ENCODE measurements around the gene RIMBP2.

RIMBP2 gene

DNA sequence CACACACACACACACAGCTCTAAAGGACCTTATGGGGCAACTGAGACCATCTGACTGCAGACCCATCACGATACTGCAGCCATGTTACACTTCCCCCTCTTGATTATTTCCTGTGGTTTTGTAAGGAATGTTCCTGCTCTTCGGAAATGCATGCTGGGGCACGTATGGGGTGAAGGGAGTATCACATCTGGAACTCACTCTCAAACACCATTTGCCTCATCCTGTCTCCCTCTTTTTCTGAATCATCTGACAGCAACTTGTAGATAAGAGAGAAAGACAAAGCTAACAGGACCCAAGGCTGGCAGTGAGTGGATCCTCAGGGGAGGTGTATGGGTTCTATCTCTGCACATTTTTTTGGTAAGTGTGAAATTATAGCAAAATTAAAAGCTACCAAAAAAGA lies 50.3 kb downstream of the RIMBP2 start:
- no peaks in the 10 kb centered on the region for H3K4me1 ChIP-seq (ENCODE audit: low read depth, poor library complexity, severe bottlenecking)
- no peak overlapping the region for H3K27ac ChIP-seq
- no peak overlapping the region for H3K9ac ChIP-seq
- no peak overlapping the region for H3K4me3 ChIP-seq (IDR thresholded peaks at IDR 0.05; ENCODE audit: insufficient read depth, low read depth, low read length)
- no peak overlapping the region for H3K4me2 ChIP-seq
- TF ChIP-seq, protein P1, sequence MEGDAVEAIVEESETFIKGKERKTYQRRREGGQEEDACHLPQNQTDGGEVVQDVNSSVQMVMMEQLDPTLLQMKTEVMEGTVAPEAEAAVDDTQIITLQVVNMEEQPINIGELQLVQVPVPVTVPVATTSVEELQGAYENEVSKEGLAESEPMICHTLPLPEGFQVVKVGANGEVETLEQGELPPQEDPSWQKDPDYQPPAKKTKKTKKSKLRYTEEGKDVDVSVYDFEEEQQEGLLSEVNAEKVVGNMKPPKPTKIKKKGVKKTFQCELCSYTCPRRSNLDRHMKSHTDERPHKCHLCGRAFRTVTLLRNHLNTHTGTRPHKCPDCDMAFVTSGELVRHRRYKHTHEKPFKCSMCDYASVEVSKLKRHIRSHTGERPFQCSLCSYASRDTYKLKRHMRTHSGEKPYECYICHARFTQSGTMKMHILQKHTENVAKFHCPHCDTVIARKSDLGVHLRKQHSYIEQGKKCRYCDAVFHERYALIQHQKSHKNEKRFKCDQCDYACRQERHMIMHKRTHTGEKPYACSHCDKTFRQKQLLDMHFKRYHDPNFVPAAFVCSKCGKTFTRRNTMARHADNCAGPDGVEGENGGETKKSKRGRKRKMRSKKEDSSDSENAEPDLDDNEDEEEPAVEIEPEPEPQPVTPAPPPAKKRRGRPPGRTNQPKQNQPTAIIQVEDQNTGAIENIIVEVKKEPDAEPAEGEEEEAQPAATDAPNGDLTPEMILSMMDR (conservative IDR thresholded peaks at IDR 0.05; ENCODE audit: low read depth, low read length) = no peak
- H3K36me3 ChIP-seq (ENCODE audit: insufficient read depth) = no peaks in the 10 kb centered on the region
- no peaks in the 10 kb centered on the region for H3K79me2 ChIP-seq (ENCODE audit: insufficient read depth, low read depth)
- no peak overlapping the region for H2AFZ ChIP-seq (ENCODE audit: low read depth)
- no peaks in the 10 kb centered on the region for H4K20me1 ChIP-seq (ENCODE audit: insufficient read depth)
- H3K27me3 ChIP-seq (ENCODE audit: insufficient read depth, low read depth) = no peaks in the 10 kb centered on the region

DNA sequence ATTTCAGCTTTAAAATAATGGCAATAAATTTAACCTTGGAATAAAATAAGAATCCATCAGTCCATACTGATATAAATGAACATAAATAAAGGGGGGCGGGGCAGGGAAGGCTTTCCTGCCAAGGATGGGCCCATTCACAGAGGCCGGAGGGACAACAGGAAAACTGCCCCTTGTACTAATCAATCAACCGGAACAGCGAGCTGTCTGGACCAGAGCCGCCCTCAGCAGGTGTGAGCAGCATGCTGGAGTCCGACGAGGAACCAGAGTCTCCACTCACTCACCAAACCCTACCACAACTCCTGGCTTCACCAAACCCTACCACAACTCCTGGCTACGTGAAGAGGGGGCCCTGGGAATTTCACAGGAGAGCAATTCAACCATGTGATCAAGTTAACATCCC lies 51.3 kb downstream of the RIMBP2 start:
- H3K79me2 ChIP-seq (ENCODE audit: insufficient read depth, low read depth) = no peaks in the 10 kb centered on the region
- H3K9ac ChIP-seq = no peak overlapping the region
- H3K27me3 ChIP-seq (ENCODE audit: insufficient read depth, low read depth) = no peaks in the 10 kb centered on the region
- no peak overlapping the region for H2AFZ ChIP-seq (ENCODE audit: low read depth)
- H3K27ac ChIP-seq = no peak overlapping the region
- no peak overlapping the region for H3K4me2 ChIP-seq
- no peaks in the 10 kb centered on the region for H3K4me1 ChIP-seq (ENCODE audit: low read depth, poor library complexity, severe bottlenecking)
- TF ChIP-seq, protein P1 (conservative IDR thresholded peaks at IDR 0.05; ENCODE audit: low read depth, low read length) = no peak
- H3K36me3 ChIP-seq (ENCODE audit: insufficient read depth) = no peaks in the 10 kb centered on the region
- H4K20me1 ChIP-seq (ENCODE audit: insufficient read depth) = no peaks in the 10 kb centered on the region
- no peak overlapping the region for H3K4me3 ChIP-seq (IDR thresholded peaks at IDR 0.05; ENCODE audit: insufficient read depth, low read depth, low read length)

DNA sequence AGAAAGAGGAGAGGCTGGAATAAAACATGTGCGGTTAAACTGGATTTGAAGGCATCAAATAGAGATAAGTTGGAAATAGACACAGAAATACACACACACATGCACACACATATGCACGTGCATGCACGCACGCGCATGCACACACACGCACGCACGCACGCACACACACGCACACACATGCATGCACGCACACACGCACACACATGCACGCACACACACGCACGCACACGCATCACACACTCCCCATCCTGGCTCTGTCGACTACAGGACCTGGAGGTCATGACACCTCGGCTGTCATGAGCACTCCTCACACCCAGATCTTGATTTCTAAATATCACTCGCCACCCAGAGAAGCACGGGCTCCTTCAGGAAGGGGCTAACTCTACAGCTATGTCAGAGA lies 51.8 kb downstream of the RIMBP2 start:
- TF ChIP-seq, protein P1 (conservative IDR thresholded peaks at IDR 0.05; ENCODE audit: low read depth, low read length) = no peak
- Histone ChIP-seq H3K27me3 (ENCODE audit: insufficient read depth, low read depth) (no peaks in the 10 kb centered on the region), H3K27ac (no peak overlapping the region), H3K4me3 (IDR thresholded peaks at IDR 0.05; ENCODE audit: insufficient read depth, low read depth, low read length) (no peak overlapping the region), H3K4me2 (no peak overlapping the region), H2AFZ (ENCODE audit: low read depth) (no peak overlapping the region), H3K79me2 (ENCODE audit: insufficient read depth, low read depth) (no peaks in the 10 kb centered on the region), H3K36me3 (ENCODE audit: insufficient read depth) (no peaks in the 10 kb centered on the region), H4K20me1 (ENCODE audit: insufficient read depth) (no peaks in the 10 kb centered on the region), H3K9ac (no peak overlapping the region), H3K4me1 (ENCODE audit: low read depth, poor library complexity, severe bottlenecking) (no peaks in the 10 kb centered on the region)

DNA sequence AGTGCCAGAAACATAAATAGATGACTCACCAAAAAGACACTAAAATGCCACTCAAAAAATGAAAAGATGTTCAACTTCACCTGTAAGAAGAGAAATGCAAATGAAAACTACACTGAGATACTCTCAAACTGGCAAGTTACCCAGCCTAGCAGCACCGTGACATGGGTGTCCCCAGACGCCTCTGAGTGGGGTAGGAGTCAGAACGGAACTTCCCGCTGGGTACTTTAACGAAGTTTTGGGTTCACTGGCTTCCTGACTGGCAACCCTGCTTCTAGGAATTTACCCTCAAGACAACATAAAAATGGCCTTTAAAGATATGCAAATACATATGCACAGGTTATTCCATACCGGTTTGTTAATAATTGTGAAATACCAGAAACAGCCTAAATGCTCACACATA lies 52.6 kb downstream of the RIMBP2 start:
- H4K20me1 ChIP-seq (ENCODE audit: insufficient read depth) = no peaks in the 10 kb centered on the region

More for the DNA sequence above, 52.6 kb downstream of the RIMBP2 start:
- Histone ChIP-seq H3K27me3 (ENCODE audit: insufficient read depth, low read depth) (no peaks in the 10 kb centered on the region), H3K9ac (no peak overlapping the region), H3K79me2 (ENCODE audit: insufficient read depth, low read depth) (no peaks in the 10 kb centered on the region), H3K4me3 (IDR thresholded peaks at IDR 0.05; ENCODE audit: insufficient read depth, low read depth, low read length) (no peak overlapping the region), H3K36me3 (ENCODE audit: insufficient read depth) (no peaks in the 10 kb centered on the region), H2AFZ (ENCODE audit: low read depth) (no peak overlapping the region), H3K27ac (no peak overlapping the region), H3K4me2 (no peak overlapping the region), H3K4me1 (ENCODE audit: low read depth, poor library complexity, severe bottlenecking) (no peaks in the 10 kb centered on the region)
- TF ChIP-seq, protein P1 (conservative IDR thresholded peaks at IDR 0.05; ENCODE audit: low read depth, low read length) = no peak
